NCI-H2107 treated with DMSO at 0.1 percent for 48 hours (cell line): Measurements from ENCODE around the gene HFE.
"Not testable (repeated sequence)": the region's sequence is repeated elsewhere in the genome, so short reads cannot be mapped to it uniquely, and the experiment has no call there.

Experiments used
- DNase-seq: peaks from one replicate; lab custom pipeline; 2025; ENCODE audit not compliant: unreplicated experiment; lab: John Stamatoyannopoulos, UW

HFE gene

GRCh38 chr6:26058477-26059033 lies 28.7 kb upstream of the HFE start:
- DNase-seq, result not testable (repeated sequence)

- no peak for DNase-seq
These were observed 27.3 kb upstream of the HFE start for GRCh38 chr6:26059941-26060340.

- DNase-seq, result peak; percentile 51
These were observed 22.5 kb upstream of the HFE start for GRCh38 chr6:26064619-26065257.

- peak; percentile 61 for DNase-seq
These were observed 21.3 kb upstream of the HFE start for GRCh38 chr6:26065952-26066380.

GRCh38 chr6:26067367-26067766 lies 19.9 kb upstream of the HFE start:
- DNase-seq, result no peak

- no peak for DNase-seq
These were observed 19.2 kb upstream of the HFE start for GRCh38 chr6:26068036-26068435.

- no peak for DNase-seq
These were observed 16.1 kb upstream of the HFE start for GRCh38 chr6:26071135-26071534.

- no peak for DNase-seq
These were observed 12.0 kb upstream of the HFE start for GRCh38 chr6:26075063-26075717.

- DNase-seq, result not testable (repeated sequence)
These were observed 9.2 kb upstream of the HFE start for GRCh38 chr6:26078066-26078465.

- not testable (repeated sequence) for DNase-seq
These were observed 6.1 kb upstream of the HFE start for GRCh38 chr6:26081096-26081495.

GRCh38 chr6:26086211-26086610 lies 1.0 kb upstream of the HFE start:
- no peak for DNase-seq

GRCh38 chr6:26088344-26088743 lies 1.1 kb downstream of the HFE start:
- no peak for DNase-seq

- DNase-seq, result no peak
These were observed 2.0 kb downstream of the HFE start for GRCh38 chr6:26089272-26089671.

GRCh38 chr6:26092443-26092842 lies 5.2 kb downstream of the HFE start:
- no peak for DNase-seq

- DNase-seq, result no peak
These were observed 6.8 kb downstream of the HFE start for GRCh38 chr6:26094036-26094435.

GRCh38 chr6:26097268-26097875 lies 10.1 kb downstream of the HFE start:
- peak; percentile 46 for DNase-seq

GRCh38 chr6:26103141-26103769 lies 16.0 kb downstream of the HFE start:
- no peak for DNase-seq

- peak; percentile 76 for DNase-seq
These were observed 16.7 kb downstream of the HFE start for GRCh38 chr6:26103770-26104456.

- no peak for DNase-seq
These were observed 17.4 kb downstream of the HFE start for GRCh38 chr6:26104457-26105108.

GRCh38 chr6:26105109-26105730 lies 18.0 kb downstream of the HFE start:
- no peak for DNase-seq
